Activated gamma-delta T cell treated with Interleukin-2 at 50 U/mL for 16 hours (primary cell): Measurements from ENCODE around the gene FOXRED2.
"Not testable (repeated sequence)": the region's sequence is repeated elsewhere in the genome, so short reads cannot be mapped to it uniquely, and the experiment has no call there.

ENCODE experiments used
- DNase-seq: peaks from one replicate; pipeline ENCODE4 v3.0.0-alpha.2; 2020

The FOXRED2 gene

DNA sequence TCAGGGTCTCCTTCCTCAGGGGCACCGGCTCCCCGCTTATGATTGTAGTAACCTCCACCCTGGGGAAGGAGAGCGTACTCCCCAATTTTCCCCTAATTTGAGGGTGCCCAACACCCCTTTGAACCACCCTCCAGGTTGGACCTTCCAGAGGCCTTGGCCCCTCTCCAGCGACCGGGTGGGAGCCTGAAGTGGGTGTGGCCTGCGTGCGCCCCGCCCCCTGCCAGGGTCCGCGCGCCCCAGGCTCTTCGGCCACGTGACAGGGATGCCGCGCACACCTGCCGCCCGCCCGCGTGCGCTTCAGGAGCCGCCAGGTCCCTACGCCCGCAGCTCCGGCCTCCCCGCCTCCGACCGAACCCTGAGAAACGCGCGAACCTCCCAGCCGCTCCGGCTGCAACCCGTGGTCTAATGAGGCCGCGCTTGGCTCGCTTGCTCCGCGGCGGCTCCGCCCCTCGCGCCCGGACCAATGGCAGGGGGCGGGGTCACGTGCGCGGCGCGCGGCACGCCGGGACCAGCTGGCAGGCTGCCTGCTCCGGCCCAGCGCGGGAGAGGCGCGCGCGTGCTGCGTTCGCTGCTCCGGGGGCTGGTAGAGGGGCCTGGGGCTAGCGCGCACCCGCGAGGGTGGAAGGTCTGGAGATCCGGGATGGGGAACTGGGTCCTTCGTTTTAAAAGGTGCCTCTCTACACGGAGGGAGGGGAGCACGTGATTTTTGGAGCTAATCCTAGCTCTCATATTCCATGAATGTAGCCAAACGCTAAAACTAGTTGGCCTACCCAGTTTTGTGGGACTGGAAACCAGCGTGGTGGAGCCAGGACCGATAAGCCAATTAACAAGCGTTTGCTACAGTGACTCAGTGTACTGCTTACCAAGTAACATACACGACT lies at the start of gene FOXRED2:
Gene FOXRED2, minus strand, starts transcription at position 404 of the 881 bp plus-strand sequence. CDS start 618 bp downstream, outside the sequence.
- DNase-seq, result peak; percentile 87

DNA sequence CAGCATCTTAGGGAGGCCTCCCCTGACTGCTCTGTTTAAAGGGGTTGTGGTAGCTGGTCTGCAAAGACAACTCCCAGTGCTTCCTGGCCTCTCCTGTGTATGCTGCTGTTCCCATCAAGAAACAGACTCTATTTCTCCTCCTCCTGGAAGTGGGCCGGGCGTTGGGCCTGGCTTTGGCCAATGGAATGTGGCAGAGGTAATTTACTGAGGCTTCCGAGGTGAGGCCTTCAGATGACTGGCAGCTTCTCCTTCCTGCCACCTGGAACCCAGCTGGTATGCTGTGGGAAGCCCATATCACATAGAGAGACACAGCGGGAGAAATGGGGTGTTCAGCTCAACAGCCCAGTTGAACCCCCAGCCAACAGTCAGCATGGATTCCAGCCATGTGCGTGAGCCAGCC lies 47.3 kb upstream of the FOXRED2 start:
- no peak for DNase-seq

DNA sequence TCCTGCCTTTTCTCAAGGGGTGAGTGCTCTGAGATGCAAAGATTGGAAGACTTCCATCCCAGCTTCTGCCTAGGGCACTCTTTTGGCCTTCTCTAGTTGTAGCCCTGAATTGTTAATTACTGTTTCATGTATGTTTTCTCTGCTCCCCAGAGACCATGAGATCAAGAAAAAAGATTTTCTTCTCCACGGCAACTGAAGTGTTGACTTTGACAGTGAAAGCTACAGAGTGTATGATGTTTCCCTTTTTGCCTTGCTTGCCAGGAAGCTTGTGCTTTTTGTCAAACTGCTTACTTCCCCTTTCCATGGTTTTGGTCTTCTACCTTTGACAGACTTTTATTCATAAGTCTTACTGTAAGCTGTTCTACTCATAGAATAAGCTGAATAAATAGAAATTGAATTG lies 45.4 kb upstream of the FOXRED2 start:
- no peak for DNase-seq

DNA sequence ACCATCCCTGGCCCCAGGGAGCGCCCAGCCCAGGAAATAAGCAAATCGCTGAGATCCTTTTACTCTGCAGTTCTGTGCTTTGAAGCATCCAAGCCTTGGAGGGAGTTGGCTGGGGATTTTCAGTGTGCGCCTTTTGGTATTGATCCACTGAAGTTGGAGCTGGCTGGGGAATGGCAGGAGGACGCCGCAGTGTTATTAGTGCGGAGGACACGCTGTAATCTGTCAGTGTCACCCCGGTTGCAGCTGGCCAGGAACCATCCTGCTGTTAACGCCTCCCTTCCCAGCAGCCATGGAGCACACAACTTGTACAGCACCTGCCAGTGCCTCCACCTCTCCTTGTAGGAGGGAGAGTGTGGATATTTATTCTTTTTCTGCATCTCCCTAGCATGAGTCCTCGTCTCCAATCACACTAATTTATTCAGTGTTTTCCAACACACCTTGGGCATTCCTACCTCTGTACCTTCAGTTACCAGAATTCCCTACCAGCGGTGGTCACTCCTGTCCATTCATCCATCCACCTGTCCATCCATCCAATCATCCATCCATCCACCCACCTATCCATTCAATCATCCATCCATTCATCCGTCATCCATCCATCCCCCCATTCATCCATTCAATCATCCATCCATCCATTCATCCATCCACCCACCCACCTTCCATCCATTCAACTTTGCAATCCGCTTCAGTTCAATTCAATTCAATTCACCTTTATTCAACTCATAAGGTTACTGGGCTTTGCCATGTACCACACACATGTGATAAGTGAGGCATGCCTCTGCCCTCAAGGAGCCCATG lies 44.1 kb upstream of the FOXRED2 start:
- no peak for DNase-seq

DNA sequence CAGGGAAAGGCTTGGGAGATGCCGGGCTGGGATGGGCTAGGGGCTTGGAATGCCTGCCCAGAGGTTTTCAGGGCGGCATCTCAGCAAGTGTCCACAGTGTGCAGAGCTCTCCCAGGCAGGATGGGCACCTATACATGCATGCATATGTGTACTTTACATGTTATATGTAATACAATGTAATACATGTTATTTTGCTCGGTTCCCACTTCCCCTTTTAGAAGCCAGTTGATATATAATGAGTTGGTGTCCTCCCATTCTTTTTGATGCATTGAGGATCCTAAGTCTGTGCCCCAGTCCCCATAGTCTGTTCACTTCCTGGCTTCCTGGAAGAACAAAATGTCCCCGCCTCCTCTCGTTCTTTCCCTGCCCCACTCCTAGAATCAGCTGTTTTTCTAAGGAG lies 42.2 kb upstream of the FOXRED2 start:
- DNase-seq, result no peak

DNA sequence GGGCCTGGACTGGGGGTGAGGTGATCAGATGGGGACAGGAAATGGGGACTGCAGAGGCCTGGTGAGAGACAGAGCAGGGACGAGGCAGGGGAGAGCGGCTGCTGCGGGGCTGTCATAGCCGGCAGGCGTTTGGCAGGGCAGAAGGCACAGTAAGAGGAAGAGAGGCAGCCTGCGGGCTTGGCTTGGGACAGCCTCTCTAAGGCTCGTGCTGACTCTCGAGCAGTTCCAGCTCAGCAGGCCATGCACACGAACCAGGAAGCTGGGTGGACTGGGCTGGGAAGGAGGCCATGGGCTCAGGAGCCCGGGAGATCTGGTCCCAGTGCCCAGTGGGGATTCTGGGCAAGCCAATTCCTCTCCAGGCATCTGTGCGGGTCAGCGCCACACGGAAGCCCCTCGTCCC lies 41.8 kb upstream of the FOXRED2 start:
- no peak for DNase-seq

DNA sequence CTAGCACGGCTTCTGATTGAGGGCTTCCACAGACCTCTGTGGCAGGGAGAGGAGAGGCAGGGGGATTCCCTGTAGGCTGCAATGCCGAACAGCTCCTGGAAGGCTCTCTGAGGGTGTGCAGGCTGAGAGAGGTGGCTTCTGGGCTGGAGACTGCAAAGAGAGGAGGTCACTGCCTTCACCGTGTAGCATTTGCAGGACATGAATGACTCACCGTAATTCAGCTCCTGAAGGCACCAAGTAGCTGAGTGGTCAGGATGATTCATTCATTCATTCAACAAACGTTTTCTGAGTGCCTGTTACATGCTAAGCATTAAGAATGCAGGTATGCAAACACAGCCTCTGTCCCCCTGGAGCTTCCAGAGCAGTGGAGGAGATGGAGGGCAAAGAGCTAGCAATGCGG lies 40.1 kb upstream of the FOXRED2 start:
- no peak for DNase-seq

DNA sequence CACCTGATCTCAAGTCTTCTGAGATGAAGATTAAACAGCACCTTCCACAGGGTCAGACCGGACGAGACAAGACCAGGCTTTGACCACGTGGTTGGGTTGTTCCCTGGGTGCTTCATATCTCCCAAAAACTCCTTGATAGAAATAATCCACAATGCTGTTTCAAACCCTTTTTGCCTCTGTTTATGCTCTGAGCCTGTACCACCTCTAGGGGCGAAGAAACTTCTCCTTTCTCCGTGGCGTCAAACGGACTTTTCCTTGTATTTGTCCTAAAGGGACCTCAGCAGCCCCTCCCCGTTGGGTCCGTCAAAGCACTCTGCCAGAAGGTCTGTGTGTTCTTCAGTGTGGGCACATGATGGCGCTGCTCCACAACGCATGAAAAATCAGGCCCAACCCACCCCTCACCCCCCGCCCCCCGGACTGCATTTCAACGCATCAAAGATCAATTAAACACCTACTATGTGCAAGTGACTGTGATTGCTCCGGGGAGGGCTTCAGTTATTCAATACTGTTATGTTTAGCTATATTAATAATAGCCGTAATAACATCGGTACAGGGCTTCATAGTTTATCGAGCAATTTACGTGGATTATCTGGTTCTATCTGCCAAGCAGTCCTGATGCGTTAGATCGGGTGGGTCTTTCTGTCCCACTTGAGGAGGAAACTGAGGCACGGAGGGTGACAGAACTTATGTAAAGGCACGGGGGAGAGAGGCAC lies 39.4 kb upstream of the FOXRED2 start:
- no peak for DNase-seq

DNA sequence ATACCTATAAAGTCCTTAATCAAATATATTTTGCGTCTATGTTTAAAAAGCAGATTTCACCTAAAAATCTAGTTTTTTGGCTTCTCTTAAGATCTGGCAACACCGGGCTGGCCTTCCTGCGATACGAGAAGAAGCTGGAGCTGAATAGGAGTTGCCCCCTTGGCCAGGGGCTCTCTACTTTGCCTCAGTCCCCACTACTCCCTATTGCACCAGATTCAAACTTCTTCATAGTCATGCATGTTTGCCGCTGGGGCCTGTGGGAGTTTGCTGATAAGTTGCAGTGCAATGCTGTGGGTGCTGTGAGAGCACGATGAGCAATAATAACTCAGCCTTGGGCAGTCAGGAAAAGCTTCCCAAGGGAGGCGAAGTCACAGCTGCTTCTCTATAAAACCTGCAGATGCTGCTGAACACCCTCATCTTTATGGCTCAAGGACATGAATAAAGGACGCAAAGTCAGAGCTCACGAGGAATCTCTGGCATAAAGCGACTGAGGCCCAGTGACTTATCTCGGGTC lies 37.3 kb upstream of the FOXRED2 start:
- DNase-seq, result no peak

DNA sequence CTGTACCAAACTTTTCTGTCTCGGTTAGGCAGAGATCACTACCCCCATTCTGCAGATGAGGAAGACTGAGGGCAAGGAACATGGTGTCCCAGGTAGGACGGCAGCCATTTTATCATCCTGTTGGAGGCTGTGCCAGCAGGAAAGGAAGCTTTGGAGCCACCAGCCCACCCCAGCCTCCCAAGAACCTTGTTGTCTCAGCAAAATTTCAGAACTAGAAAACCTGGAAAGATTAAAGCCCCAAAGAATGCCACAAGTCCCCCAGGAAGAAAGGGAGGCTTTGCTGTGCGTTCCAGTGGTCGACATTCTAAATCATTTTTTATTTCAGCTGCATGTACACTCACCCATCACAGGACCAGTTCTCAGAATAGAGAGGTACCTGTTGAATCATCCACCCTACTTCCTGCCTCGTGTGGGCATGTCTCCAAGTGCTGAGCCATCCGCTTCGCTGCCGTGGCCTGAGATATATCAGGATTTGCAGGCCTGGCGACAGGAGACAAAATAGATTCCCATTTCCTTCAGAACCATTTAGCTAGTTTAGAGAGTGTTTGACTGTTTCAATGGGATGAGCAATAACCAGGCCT lies 35.1 kb upstream of the FOXRED2 start:
- DNase-seq, result peak; percentile 7

DNA sequence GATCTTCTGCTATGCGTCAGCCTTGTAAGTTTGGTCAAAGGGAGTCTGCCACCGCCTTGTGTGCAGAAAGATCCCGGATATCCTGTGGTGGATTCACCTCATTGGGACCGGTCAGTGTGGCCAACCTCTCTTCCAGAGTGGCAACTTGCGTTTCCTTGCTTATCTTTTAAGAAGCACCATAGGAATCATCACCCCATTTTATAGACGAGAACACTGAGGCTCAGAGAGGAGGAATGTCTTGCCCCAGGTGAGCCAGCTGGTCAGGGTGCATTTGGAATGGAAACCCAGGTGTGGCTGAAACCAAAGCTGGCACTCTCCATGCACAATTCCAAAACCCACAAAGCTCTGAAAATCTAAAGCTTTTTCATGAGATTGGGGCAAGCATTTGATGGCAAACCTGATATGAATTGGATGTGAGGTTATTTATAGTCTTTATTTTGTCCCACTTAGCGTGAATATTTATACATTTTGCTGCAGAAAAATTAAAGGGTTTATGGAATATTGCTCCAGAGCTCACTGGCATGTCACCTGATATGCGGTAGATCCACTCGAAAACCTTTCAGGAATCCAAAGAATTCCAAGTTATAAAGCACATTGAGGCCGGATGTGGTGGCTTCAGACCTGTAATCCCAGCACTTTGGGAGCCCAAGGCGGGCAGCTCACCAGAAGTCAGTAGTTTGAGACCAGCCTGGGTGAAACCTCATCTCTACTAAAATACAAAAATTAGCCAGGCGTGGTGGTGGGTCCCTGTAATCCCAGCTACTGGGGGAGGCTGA lies 34.2 kb upstream of the FOXRED2 start:
- DNase-seq, result no peak

DNA sequence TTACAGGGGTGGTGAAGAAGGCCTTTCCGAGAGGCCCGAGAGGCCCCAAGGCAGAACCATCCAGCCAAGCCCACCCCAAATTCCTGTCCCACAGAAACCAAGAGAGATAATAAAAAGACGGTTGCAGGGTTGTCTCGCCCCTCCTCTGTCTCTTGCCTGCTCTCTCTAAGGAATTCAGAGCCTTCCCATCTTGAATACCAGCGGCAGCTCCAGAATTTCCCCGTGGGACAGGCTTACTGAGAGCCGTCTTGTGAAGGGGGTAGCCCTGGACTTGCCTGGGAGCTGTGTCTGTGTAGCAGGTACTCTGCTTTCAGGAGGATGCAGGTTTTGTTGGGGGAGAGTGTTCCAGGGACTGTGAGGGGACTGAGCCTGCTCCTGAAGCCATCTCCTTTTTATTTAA lies 31.7 kb upstream of the FOXRED2 start:
- no peak for DNase-seq

DNA sequence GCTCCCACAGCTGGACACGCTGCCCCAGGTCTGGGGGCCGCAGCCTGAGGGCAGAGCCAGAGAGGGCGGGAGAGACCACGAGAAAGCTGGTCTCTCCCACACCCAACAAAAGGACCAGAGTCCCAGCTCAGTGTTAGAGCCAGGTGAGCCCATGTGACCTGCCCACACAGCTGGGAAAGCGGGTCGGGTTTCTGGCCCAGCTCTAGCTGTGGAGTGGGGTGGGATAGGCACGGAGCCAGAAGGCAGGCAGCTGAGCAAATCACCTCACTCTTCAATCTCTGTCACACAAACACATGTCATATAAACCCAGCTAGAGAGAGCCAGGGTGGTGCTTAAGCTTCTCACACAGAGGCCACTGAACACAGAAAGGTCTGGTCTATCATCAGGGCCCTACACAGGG lies 29.9 kb upstream of the FOXRED2 start:
- no peak for DNase-seq

DNA sequence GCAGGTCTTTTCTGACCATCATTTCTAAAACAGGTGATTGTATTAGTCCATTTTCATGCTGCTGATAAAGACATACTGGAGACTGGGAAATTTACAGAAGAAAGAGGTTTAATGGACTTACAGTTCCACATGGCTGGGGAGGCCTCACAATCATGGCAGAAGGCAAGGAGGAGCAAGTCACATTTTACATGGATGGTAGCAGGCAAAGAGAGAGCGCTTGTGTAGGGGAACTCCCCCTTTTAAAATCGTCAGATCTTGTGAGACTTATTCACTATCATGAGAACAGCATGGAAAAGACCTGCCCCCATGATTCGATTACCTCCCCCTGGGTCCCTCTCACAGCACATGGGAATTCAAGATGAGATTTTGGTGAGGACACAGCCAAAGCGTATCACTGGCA lies 26.5 kb upstream of the FOXRED2 start:
- DNase-seq, result not testable (repeated sequence)

DNA sequence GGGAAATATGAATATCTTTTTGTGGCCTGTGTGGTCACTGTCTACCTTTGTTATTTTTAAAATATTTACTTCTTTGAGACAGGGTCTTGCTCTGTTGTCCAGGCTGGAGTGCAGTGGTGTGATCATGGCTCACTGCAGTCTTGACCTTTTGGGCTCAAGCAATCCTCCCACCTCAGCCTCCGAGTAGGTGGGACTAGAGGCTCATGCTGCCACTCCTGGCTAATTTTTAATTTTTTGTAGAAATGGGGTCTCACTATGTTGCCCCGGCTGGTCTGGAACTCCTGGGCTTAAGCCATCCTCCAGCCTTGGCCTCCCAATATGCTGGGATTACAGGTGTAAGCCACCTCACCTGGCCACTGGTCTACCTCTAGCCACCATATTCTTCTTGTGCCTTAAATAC lies 25.6 kb upstream of the FOXRED2 start:
- no peak for DNase-seq

DNA sequence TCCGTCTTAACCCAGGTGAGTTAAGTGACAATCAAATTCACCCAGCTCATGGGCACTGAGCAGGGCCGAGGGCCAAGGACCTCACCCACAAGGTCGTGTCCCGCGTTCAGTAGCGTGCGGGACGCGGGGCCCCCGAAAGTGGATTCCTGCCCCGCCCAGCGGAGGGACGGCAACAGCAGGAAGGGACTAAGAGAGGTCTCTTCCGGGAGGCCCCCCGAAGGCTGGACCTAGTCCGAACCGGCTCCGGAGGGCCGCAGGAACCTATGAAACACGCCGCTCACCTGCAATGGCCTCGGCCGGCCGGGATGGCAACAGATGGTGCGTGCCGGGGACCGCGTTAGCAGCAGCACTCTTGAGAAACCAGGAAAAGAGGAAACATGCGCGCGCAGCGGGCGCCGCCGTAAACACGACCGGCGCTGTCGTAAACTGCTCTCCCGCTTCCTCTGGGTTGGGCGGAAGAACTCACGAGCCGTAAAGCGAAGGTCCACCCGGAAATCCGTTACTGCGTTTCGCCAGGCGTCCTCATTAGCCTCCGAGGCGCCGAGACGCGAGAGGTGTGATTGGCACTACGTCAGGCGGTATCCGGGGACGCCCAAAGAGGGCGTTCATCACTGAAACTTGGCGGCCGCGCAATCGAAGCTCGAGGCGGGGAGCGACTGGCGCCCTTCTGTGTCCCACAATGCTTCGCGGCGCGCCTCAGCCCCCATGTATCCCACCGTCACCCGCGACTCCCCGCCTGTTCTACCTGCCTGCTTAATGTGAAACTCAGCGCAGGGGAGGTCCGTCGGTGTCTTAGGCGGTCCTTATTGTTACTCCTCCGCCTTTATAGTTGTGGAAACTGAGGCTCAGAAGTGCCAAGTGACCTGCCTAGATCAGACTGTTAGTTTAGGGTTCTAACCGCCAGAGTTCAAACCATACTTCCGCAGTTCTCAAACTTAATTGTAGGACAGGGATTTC lies 22.2 kb upstream of the FOXRED2 start, which contains the start of gene EIF3D:
Gene EIF3D, minus strand, starts transcription at position 372 of the 957 bp plus-strand sequence. CDS start 3,045 bp downstream, outside the sequence.
- peak; percentile 97 for DNase-seq

DNA sequence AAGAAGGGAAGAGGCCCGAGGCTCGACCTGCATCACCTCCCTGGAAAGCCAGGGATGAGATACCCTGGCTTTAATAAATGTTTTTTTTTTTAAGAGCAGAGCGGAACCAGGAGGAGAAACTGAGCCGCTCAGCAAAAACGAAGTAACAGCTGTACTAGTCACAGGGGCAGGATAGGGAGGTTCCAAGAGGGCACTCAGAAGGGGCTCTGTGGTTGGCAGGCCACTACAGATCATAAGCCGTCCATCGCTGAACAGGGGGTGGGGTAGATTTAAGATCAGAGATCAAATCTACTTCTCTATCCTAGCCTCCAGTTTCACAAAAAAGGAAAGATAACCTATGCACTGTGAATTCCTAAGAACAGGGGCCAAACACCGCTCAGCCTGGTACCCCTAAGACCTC lies 21.5 kb upstream of the FOXRED2 start:
- no peak for DNase-seq

DNA sequence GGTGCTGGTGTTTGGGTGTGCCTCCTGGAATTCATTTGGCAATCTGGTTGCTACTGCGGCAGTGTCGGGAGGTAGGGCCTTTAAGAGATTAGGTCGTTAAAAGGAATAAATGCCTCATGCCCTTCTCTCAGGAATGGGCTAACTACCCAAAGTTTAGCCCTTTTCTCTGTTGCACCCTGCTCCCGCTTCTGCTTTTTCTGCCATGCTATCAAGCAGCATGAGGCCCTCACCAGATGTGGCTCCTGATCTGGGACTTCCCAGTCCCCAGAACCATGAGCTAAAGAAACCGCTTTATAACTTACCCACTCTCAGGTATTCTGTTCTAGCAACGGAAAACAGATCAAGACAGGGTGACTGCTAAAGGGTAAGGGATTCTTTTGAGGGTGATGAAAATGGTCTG lies 15.8 kb upstream of the FOXRED2 start:
- DNase-seq, result no peak

DNA sequence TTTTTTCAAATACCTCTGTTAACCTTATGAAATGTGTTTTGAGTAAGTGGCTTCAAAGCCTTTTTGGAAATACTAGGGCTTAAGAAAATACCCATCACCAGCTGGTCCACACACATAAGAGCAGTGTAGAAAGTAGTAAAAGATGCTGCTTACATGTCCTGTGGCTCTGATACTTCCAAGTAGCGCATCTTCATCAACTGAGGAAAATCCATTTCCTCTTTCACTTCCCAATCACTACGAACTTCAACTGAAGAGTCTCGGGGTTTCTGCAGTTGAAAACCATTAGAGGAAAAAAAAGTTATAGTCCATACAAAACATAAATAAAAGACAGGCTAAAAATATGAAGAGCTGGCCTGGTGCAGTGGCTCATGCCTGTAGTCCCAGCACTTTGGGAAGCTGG lies 13.6 kb upstream of the FOXRED2 start:
- DNase-seq, result no peak

DNA sequence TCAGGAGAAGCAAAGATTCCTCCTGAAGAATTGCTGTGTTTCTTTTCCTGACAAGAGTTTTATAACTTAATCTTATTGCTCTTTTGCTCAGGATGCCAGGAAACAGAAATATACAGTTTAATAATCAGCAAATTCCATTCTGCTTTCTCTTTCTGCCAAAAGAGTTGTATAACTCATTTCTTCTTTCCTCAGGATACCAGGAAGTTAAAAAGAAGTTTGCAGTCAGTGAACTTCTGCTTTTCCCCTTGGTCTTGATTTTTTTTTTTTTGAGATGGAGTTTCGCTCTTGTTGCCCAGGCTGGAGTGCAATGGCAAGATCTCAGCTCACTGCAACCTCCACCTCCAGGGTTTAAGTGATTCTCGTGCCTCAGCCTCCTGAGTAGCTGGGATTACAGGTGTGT lies 13.1 kb upstream of the FOXRED2 start:
- DNase-seq, result not testable (repeated sequence)

DNA sequence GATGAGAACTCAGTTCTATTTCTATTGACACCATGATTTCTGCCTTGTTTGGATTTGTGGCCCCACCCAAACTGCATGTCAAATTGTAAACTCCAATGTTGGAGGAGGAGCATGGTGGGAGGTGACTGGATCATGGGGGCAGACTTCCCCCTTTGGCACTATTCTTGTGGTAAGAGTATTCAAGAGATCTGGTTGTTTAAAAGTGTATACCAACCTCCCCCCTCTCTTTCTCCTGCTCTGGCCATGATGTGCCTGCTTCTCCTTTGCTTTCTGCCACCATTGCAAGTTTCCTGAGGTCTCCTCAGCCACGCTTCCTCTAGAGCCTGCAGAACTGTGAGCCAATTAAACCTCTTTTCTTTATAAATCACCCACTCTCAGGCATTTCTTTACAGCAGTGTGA lies 7.9 kb upstream of the FOXRED2 start:
- DNase-seq, result no peak
